Astrocyte (in vitro differentiated cells and primary cell): ENCODE measurements around the gene NUP160.

Experiments used
- EZH2 ChIP-seq: IDR thresholded peaks from 2 replicates; pipeline ENCODE4 v1.6.1; 2012; ENCODE audit warnings: mild to moderate bottlenecking, low read length, inconsistent platforms; ENCODE audit not compliant: insufficient read depth
- TF ChIP-seq, protein P1 (sequence below): IDR thresholded peaks from 2 replicates; pipeline ENCODE4 v1.5.1; 2011; ENCODE audit warnings: low read depth, mild to moderate bottlenecking, inconsistent platforms, low read length, moderate library complexity; ENCODE audit not compliant: insufficient read depth

DNA sequence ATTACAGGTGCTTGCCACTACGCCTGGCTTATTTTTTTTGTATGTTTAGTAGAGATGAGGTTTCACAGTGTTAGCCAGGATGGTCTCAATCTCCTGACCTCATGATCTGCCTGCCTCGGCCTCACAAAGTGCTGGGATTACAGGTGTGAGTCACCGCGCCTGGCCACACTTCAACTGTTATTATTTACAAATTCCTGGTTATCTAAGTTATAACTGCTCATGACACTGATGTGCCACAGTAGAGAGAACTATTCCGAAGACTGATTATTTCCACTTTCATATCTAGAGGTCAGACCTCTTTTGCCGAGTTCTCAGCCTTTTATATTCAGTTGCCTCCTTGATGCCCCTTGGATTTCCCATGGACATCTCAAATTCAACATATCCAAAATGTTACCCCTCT is 3.9 kb upstream of the NUP160 start:
- no peak for TF ChIP-seq EZH2
- TF ChIP-seq, protein P1, sequence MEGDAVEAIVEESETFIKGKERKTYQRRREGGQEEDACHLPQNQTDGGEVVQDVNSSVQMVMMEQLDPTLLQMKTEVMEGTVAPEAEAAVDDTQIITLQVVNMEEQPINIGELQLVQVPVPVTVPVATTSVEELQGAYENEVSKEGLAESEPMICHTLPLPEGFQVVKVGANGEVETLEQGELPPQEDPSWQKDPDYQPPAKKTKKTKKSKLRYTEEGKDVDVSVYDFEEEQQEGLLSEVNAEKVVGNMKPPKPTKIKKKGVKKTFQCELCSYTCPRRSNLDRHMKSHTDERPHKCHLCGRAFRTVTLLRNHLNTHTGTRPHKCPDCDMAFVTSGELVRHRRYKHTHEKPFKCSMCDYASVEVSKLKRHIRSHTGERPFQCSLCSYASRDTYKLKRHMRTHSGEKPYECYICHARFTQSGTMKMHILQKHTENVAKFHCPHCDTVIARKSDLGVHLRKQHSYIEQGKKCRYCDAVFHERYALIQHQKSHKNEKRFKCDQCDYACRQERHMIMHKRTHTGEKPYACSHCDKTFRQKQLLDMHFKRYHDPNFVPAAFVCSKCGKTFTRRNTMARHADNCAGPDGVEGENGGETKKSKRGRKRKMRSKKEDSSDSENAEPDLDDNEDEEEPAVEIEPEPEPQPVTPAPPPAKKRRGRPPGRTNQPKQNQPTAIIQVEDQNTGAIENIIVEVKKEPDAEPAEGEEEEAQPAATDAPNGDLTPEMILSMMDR = no peak
